Measurements from ENCODE around the gene HPN.
"Not testable (repeated sequence)": the region's sequence is repeated elsewhere in the genome, so short reads cannot be mapped to it uniquely, and the experiment has no call there.

Gene HPN

DNA sequence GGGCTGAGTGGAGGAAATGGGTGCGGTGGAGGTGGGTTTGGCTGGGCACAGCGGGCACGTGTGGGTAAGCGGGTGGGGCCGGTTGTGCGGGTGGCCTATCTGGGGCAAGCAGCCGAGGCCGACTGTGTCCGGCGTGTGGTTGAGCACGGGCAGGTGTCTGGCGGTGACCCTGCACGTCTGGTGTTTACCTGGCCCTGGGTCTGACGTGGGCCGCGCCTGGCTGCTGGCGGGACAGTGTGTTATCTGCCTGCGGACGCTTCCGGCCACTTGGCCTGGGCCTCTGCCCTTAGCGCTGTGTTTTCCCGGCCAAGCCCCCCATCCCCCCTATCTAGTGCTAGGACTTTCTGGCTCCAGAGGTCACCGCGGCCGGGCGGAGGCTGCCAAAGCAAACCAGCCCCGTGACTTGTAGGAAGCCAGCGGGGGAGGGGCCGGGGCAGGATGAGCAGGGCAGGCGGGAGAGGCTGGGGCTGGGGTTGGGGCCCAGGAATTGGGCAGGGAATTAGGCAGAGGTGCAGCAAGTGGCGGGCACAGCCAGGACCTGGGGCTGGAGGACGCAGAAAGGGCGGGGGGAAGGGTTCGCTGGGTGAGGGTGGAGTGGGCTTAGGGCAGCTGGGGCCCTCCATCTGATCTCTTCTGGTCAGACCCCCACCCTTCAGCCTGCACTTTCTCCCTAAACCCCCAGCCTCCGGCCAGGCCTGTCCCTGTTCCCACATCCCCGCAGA is 534 bp upstream of the HPN start:
- Mint-ChIP-seq H3K9me3 (no peaks in the 10 kb centered on the region), H3K4me3 (peak overlapping the region; percentile 53), H3K4me1 (ENCODE audit: low read depth) (peaks cover 42% of the 10 kb centered on the region), H3K36me3 (ENCODE audit: low read depth) (no peaks in the 10 kb centered on the region), H3K27ac (peak overlapping the region; percentile 16), H3K27me3 (peaks cover 4% of the 10 kb centered on the region)

DNA sequence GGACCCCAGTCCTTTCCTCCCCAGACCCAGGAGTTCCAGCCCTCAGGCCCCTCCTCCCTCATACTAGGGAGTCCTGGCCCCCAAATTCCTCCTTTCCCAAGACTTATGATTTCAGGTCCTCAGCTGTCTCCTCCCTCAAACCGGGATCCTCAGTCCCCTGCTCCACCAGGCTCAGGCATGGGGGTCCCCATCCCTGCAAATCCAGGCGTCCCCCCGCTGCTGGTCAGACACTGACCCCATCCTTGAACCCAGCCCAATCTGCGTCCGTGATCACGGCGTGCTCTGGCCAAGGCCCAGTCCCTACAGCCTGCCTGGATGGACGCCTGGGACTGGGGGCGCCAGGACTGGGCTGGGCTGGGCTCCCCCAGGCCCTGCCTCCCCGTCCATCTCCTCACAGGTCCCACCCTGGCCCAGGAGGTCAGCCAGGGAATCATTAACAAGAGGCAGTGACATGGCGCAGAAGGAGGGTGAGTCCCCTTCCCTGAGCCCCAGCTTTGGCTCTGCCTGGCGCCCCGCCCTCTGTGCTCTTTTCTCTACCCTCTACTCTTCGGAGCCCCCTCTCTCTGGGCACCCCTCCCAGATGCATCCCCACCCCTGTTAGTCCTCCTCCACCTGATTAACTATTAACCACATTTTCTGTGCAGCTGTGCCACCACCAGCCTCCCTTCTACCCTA is 672 bp downstream of the HPN start:
- Mint-ChIP-seq H3K4me3 (no peak overlapping the region), H3K27ac (no peak overlapping the region), H3K36me3 (ENCODE audit: low read depth) (no peaks in the 10 kb centered on the region)

DNA sequence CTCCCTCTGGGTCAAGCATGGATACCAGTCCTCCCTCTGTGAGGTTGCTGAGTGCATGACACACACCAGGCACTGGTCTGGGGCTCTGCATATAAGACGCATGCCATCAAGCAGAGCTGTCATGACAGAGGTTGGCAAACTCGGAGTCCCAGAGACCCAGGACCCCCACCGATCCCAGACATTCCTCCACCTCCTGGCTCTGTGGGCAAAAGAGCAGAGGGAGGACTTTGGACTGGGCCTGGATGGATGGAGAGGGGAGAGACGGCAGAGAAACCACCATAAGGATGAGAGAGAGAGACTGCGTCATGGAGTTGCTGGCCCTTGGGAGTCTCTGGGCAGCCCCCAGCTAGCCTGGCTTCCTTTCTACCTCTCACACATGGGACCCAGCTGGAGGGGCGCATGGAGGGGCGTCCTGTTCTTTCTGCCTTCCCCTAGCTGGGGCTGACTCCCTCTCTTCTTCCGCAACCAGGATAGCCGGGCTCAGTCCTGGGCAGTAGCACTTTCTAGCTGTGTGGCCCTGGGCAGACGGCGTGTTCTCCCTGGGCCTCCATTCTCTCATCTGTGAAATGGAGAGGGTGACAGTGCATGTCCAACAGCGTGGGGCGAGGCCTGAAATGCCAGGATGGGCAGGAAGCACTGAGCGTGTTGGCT is 1.6 kb downstream of the HPN start:
- Mint-ChIP-seq H3K36me3 (ENCODE audit: low read depth) (no peaks in the 10 kb centered on the region), H3K27me3 (peaks cover 4% of the 10 kb centered on the region), H3K4me3 (no peak overlapping the region), H3K9me3 (no peaks in the 10 kb centered on the region), H3K4me1 (ENCODE audit: low read depth) (peaks cover 36% of the 10 kb centered on the region), H3K27ac (no peak overlapping the region)

More for the DNA sequence above, 672 bp downstream of the HPN start:
- H3K9me3 Mint-ChIP-seq, result no peaks in the 10 kb centered on the region
- peaks cover 39% of the 10 kb centered on the region for H3K4me1 Mint-ChIP-seq (ENCODE audit: low read depth)
- peaks cover 4% of the 10 kb centered on the region for H3K27me3 Mint-ChIP-seq

DNA sequence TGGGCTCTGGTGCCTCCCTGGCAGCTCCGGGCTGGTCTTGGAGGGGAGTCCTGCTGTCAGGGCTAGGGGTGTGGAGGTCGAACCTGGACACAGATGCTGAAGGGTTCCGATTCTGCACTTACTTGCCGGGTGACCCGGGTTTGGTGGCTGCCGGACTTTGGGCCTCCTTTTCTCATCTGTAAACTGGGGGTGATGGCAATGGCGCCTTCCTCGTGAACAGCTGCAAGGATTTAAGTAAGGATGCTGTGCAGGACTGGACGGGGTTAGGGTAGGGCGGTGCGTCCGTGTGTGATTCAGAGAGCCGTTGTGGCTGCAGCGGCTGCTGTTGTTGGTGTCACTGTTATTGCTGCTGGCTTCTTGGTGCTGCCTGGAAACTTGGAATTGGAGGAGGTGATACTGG is 2.4 kb downstream of the HPN start:
- Mint-ChIP-seq H3K4me1 (ENCODE audit: low read depth) (peaks cover 35% of the 10 kb centered on the region), H3K27me3 (peaks cover 4% of the 10 kb centered on the region), H3K36me3 (ENCODE audit: low read depth) (no peaks in the 10 kb centered on the region), H3K27ac (no peak overlapping the region), H3K9me3 (no peaks in the 10 kb centered on the region), H3K4me3 (no peak overlapping the region)

DNA sequence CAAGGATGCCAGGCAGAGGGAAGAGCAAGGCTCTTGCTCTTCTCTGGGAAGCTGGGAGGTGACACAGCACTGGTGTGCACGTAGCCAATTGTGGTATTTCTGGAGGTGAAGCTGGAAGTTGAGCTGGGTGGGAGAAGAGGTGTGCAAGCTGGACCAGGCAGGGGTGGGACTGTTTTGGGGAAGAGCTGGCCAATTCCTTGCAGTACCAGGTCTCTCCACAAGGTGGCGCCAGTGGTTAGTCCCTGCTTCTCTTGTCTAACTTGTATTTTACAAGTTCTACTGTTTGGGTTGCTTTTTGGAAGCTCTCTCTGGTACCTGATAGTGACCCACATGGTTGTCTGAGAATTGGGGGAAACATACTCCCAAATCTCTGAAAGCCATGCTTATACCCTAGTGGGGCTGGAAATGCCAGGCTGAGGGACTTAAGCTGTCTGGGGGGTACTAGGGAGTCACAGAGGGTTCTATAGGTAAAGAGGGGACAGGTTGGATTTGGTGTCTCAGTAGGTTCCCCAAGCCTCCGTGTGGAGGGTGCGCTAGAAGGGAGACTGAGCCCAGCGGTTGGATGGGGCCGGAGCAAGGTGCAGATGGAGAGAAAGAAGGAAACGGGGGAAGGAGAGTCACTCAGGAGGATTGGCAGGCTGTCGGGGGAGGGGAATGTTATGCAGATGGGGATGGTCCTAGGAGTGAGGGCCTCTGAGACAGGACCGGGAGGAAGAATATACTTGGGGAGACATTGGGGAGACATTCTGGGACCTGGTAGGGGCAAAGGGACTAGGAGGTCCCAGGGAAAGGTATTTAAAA is 3.0 kb downstream of the HPN start:
- H3K9me3 Mint-ChIP-seq, result no peaks in the 10 kb centered on the region
- no peak overlapping the region for H3K4me3 Mint-ChIP-seq
- no peaks in the 10 kb centered on the region for H3K36me3 Mint-ChIP-seq (ENCODE audit: low read depth)
- peaks cover 4% of the 10 kb centered on the region for H3K27me3 Mint-ChIP-seq
- H3K4me1 Mint-ChIP-seq (ENCODE audit: low read depth), result peaks cover 30% of the 10 kb centered on the region
- H3K27ac Mint-ChIP-seq, result no peak overlapping the region

DNA sequence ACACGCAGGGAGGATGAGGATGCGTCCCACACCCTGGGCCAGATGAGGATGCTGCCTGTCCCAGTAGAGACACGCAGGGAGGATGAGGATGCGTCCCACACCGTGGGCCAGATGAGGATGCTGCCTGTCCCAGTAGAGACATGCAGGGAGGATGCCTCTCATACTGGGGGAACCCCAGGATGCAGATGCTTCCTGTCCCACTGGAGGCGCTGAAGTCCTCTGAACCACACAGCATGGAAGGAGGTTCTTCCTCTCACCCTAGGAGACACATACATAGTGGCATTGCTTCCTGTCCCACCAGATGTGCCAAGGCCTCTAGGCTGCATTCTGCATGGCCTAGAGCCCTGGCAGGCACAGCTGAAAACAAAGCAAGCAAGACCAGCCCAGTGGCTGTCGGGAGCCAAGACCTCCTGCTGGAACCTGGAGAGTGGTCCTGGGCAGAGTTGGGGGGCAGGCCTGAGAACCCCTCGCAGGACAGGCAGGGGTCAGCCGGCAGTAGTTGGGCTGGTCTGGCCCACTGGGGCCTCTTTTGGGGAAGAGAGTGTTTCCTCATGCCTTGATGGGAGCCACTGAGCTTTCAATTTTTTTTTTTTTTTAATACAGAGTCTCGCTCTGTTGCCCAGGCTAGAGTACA is 4.3 kb downstream of the HPN start:
- Mint-ChIP-seq H3K4me1 (ENCODE audit: low read depth) (peaks cover 22% of the 10 kb centered on the region), H3K36me3 (ENCODE audit: low read depth) (no peaks in the 10 kb centered on the region), H3K4me3 (no peak overlapping the region), H3K9me3 (no peaks in the 10 kb centered on the region), H3K27ac (no peak overlapping the region), H3K27me3 (no peaks in the 10 kb centered on the region)

DNA sequence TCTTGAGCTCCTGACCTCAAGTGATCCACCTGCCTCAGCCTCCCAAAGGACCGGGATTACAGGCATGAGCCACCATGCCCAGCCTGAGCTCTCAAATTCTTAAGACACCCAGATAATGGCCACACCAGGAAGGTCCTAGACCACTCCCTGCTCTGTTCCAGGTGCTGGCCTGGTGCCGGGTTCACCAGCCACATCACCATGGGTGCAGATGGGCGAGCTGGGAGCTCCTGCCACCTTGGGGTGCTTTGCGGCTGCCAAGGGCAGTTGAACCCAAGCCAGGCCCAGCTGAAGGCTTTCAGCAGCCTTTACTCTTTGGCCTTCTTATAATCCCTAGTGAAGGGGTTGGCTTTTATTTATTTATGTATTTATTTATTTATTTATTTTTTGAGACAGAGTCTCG is 4.9 kb downstream of the HPN start:
- no peaks in the 10 kb centered on the region for H3K36me3 Mint-ChIP-seq (ENCODE audit: low read depth)
- H3K27ac Mint-ChIP-seq, result no peak overlapping the region
- peaks cover 18% of the 10 kb centered on the region for H3K4me1 Mint-ChIP-seq (ENCODE audit: low read depth)
- no peak overlapping the region for H3K4me3 Mint-ChIP-seq
- H3K27me3 Mint-ChIP-seq, result no peaks in the 10 kb centered on the region
- H3K9me3 Mint-ChIP-seq, result no peaks in the 10 kb centered on the region

DNA sequence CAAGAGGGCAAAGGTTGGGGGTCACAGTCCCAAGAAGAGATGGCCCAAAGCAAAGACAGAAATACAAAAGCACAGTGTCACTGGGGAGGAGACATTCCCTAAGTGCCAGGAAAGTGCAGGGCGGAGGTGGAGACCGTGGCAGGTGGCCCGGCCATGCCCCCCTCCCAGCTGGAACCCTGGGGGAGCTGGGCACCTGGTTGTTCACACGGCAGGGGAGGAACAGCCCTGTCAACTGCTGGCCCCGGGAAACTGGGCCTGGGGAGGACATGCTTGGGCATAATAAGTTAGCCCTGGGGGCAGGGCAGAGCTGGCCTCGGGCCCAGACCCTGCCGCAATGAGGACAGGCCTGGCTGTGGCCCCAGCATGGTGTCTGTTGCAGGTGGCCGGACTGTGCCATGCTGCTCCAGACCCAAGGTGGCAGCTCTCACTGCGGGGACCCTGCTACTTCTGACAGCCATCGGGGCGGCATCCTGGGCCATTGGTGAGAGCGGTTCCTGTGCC is 7.4 kb downstream of the HPN start:
- Mint-ChIP-seq H3K36me3 (ENCODE audit: low read depth) (no peaks in the 10 kb centered on the region), H3K9me3 (no peaks in the 10 kb centered on the region), H3K27me3 (no peaks in the 10 kb centered on the region), H3K4me1 (ENCODE audit: low read depth) (peaks cover 14% of the 10 kb centered on the region), H3K4me3 (no peak overlapping the region), H3K27ac (no peak overlapping the region)

DNA sequence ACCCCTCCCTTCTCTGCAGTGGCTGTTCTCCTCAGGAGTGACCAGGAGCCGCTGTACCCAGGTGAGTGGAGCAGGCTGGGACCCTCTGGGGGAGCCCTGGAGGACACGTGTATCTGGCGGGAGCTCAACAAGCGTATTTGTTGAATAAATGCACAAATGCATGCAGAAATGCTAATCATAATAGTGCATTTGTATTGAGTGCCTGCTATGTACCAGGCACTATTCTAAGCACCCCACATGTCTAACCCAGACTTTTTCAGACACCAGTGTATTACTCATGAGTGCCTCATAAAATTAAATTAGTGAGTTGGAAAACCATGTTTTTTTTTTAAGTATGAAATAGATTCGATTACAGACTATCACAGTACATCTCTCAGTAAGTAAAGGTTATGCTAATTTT is 7.9 kb downstream of the HPN start:
- H3K4me3 Mint-ChIP-seq, result no peak overlapping the region
- peaks cover 13% of the 10 kb centered on the region for H3K4me1 Mint-ChIP-seq (ENCODE audit: low read depth)
- no peak overlapping the region for H3K27ac Mint-ChIP-seq
- no peaks in the 10 kb centered on the region for H3K27me3 Mint-ChIP-seq
- H3K9me3 Mint-ChIP-seq, result no peaks in the 10 kb centered on the region
- no peaks in the 10 kb centered on the region for H3K36me3 Mint-ChIP-seq (ENCODE audit: low read depth)

DNA sequence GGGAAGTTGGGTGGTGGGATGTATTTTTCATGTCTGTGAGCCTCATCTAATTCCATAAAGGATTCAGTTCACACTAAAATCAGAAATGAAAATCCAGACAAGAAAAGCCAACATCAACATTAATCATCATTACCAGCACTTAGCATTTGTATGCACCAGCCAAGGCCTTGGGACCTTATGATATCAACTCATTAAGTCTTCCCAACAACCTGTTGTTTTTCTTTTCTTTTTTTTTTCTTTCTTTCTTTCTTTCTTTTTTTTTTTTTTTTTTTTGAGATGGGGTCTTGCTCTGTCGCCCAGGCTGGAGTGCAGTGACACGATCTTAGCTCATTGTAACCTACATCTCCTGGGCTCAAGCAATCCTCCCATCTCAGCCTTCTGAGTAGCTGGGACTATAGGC is 9.1 kb downstream of the HPN start:
- H3K27ac Mint-ChIP-seq; H3K4me3 Mint-ChIP-seq; H3K4me1 Mint-ChIP-seq (ENCODE audit: low read depth); H3K36me3 Mint-ChIP-seq (ENCODE audit: low read depth); H3K27me3 Mint-ChIP-seq; H3K9me3 Mint-ChIP-seq: not testable (repeated sequence)

DNA sequence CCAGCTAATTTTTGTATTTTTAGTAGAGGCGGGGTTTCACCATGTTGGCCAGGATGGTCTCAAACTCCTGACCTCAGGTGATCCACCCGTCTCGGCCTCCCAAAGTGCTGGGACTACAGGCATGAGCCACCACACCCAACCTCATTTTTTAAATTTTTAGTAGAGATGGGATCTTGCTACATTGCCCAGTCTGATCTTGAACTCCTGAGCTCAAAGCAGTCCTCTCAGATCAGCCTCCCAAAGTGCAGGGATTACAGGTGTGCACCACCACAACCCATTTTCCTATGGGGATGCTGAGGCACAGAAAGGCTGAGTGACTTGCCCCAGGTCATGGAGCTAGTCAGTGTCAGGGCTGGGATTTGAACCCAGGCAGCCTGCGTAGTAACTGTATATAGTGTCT is 9.7 kb downstream of the HPN start:
- H3K27ac Mint-ChIP-seq; H3K4me1 Mint-ChIP-seq (ENCODE audit: low read depth); H3K4me3 Mint-ChIP-seq; H3K27me3 Mint-ChIP-seq; H3K36me3 Mint-ChIP-seq (ENCODE audit: low read depth); H3K9me3 Mint-ChIP-seq: not testable (repeated sequence)

DNA sequence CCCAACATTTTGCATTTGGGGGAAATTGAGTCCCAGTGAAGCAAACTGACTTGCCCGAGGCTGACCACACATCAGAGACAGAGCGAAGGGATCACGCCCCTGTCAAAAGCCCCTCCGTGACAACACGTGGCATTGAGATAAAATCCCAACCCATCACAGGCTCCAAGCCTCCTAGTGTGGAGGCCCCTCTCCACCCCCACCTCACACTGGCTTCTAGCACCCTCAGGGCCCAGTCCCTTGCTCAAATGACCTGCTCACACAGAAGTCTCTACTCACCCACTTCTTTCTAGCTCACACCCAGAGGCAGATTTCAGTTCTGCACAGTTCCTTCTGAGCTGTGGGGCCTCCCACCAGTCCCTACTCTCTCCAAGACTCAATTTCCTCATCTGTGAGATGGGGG is 10.3 kb downstream of the HPN start:
- no peak overlapping the region for H3K4me3 Mint-ChIP-seq
- no peaks in the 10 kb centered on the region for H3K4me1 Mint-ChIP-seq (ENCODE audit: low read depth)
- H3K9me3 Mint-ChIP-seq, result no peaks in the 10 kb centered on the region
- no peaks in the 10 kb centered on the region for H3K27me3 Mint-ChIP-seq
- H3K36me3 Mint-ChIP-seq (ENCODE audit: low read depth), result no peaks in the 10 kb centered on the region
- no peak overlapping the region for H3K27ac Mint-ChIP-seq

DNA sequence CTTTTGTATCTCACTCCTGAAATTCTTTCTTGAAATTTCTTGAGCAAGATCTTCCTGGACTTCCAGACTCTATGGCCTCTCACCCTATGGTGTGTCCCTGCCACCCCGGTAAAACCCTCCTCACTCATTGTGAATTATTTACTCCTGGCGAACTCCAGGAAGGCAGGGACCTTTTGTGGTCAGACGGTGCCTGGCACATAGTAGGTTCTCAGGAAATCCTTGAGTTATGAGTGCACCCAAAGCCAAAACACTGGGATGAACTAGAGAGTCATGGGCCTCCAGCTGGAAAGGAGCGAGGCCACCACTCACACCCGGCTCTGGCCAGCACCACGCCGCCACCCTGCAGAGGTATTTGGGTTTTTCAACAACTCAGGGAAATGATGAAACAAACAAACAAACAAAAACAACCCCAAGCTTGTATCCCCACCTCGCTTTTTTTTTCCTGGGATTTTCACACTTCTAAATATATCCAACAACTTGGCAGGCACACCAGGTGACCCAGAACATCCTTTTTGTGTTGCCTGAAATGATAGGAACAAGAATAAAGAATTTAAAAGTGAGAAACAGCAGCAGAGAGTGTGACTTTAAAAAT is 11.2 kb downstream of the HPN start:
- Mint-ChIP-seq H3K4me3 (no peak overlapping the region), H3K9me3 (no peaks in the 10 kb centered on the region), H3K27ac (no peak overlapping the region), H3K4me1 (ENCODE audit: low read depth) (no peaks in the 10 kb centered on the region), H3K36me3 (ENCODE audit: low read depth) (no peaks in the 10 kb centered on the region), H3K27me3 (no peaks in the 10 kb centered on the region)

DNA sequence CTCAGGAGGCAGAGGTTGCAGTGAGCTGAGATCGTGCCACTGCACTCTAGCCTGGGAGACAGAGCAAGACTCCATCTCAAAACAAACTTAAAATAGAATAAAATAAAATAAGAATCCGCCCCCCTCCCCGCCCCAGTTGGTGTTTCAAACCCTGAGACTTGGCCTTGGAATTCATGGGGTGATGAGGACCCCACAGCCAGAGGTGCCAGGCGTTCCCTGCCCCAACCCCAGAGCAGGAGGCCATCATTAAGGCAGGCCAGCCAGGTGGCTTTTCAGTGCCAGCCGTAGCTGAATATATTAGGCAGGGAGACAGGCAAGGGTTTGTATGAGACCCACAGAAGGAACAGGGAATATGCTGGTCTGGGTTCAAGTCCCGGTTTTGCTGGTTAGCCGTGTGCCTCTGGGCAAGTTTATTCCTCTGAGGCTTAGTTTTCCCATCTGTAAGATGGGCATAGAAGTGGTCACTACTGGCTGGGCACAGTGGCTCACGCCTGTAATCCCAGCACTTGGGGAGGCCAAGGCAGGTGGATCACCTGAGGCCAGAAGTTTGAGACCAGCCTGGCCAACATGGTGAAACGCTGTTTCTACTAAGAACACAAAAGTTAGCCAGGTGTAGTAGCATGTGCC is 12.3 kb downstream of the HPN start:
- Mint-ChIP-seq H3K4me1 (ENCODE audit: low read depth) (no peaks in the 10 kb centered on the region), H3K4me3 (no peak overlapping the region), H3K27ac (no peak overlapping the region), H3K9me3 (no peaks in the 10 kb centered on the region), H3K36me3 (ENCODE audit: low read depth) (no peaks in the 10 kb centered on the region), H3K27me3 (no peaks in the 10 kb centered on the region)
